GM23338 (cell line): ENCODE data around the gene ARID1B. TPM values are rescaled to one million over a fixed set of nuclear protein-coding genes. Genes with fewer than 3 reads are reported as not detected.

Source experiments
- ATAC-seq: fragments of 200-7000 bp; cut with Tn5 transposase; 3 replicates; pipeline ENCODE4 v1.9.1; 2020
- DNase-seq: peaks from one replicate; pipeline ENCODE4 v3.0.0-alpha.2; 2015; ENCODE audit warnings: low spot score
- H2AFZ ChIP-seq: fragments of 200-600 bp; sonication (generic); 2 replicates; pipeline ENCODE4 v1.8.0; 2016; ENCODE audit warnings: antibody characterized with exemption, mild to moderate bottlenecking, moderate library complexity
- H3F3A ChIP-seq: fragments of 200-600 bp; sonication (generic); replicated peaks from 2 replicates; pipeline ENCODE4 v1.8.0; 2017; ENCODE audit warnings: antibody characterized with exemption, mixed run types, low read depth
- H3K27ac ChIP-seq: fragments of 200-600 bp; sonication (generic); 2 replicates; pipeline ENCODE4 v1.6.1; 2016; ENCODE audit warnings: low read depth
- H3K27me3 ChIP-seq: fragments of 200-600 bp; sonication (generic); 2 replicates; pipeline ENCODE4 v1.8.0; 2016; ENCODE audit warnings: mild to moderate bottlenecking, mixed run types, moderate library complexity; ENCODE audit not compliant: insufficient read depth
- H3K36me3 ChIP-seq: fragments of 200-600 bp; sonication (generic); 2 replicates; pipeline ENCODE4 v1.8.0; 2016; ENCODE audit warnings: mild to moderate bottlenecking; ENCODE audit not compliant: insufficient read depth
- H3K4me1 ChIP-seq: fragments of 200-600 bp; sonication (generic); 2 replicates; pipeline ENCODE4 v1.8.0; 2016; ENCODE audit warnings: mild to moderate bottlenecking, moderate library complexity; ENCODE audit not compliant: insufficient read depth
- H3K4me2 ChIP-seq: fragments of 200-600 bp; sonication (generic); 2 replicates; pipeline ENCODE4 v1.7.1; 2017; ENCODE audit warnings: mixed run types
- H3K4me3 ChIP-seq: fragments of 200-600 bp; sonication (generic); 2 replicates; pipeline ENCODE4 v1.6.1; 2016; ENCODE audit warnings: mixed run types
- H3K79me2 ChIP-seq: fragments of 200-600 bp; sonication (generic); replicated peaks from 2 replicates; pipeline ENCODE4 v1.8.0; 2017; ENCODE audit warnings: mild to moderate bottlenecking; ENCODE audit not compliant: insufficient read depth
- H3K9me2 ChIP-seq: fragments of 200-600 bp; sonication (generic); 2 replicates; pipeline ENCODE4 v1.8.0; 2017; ENCODE audit not compliant: insufficient read depth
- H4K20me1 ChIP-seq: fragments of 200-600 bp; sonication (generic); replicated peaks from 2 replicates; pipeline ENCODE4 v1.8.0; 2017; ENCODE audit warnings: mild to moderate bottlenecking; ENCODE audit not compliant: insufficient read depth
- H3K27ac Mint-ChIP-seq: 2 replicates; pipeline ENCODE4 v1.8.0; 2020; ENCODE audit warnings: inconsistent platforms, mild to moderate bottlenecking, moderate library complexity, mixed read lengths
- H3K27me3 Mint-ChIP-seq: 3 replicates; pipeline ENCODE4 v1.8.0; 2022; ENCODE audit warnings: low read depth, mild to moderate bottlenecking, moderate library complexity, mixed read lengths, inconsistent platforms; ENCODE audit not compliant: insufficient read depth, poor library complexity
- H3K36me3 Mint-ChIP-seq: 3 replicates; pipeline ENCODE4 v1.8.0; 2021; ENCODE audit warnings: low read depth, mild to moderate bottlenecking, inconsistent platforms, moderate library complexity, mixed read lengths
- H3K4me1 Mint-ChIP-seq: 3 replicates; pipeline ENCODE4 v1.8.0; 2020; ENCODE audit warnings: mild to moderate bottlenecking, inconsistent platforms, mixed read lengths
- H3K4me3 Mint-ChIP-seq: 3 replicates; pipeline ENCODE4 v1.8.0; 2021; ENCODE audit warnings: moderate library complexity, mild to moderate bottlenecking, inconsistent platforms, mixed read lengths
- H3K9me3 Mint-ChIP-seq: 3 replicates; pipeline ENCODE4 v1.8.0; 2020; ENCODE audit warnings: moderate library complexity, mild to moderate bottlenecking, inconsistent platforms, mixed read lengths
- CREB1 ChIP-seq: fragments of 250-450 bp; sonication (Bioruptor Pico); IDR thresholded peaks from 2 replicates; pipeline ENCODE4 v1.5.0; 2020; ENCODE audit warnings: low read depth, mild to moderate bottlenecking, moderate library complexity
- CTCF ChIP-seq, 2 experiments: fragments of 200-600 bp in 1 of 2; sonication (generic) in 1 of 2; conservative IDR thresholded peaks; 2 replicates each; pipeline versions ENCODE4 v1.5.1 to v1.6.1; 2016 to 2017; ENCODE audit warnings: antibody characterized with exemption in 2 of 2, low read depth in 2 of 2, mild to moderate bottlenecking in 2 of 2, moderate library complexity in 1 of 2
- ETS1 ChIP-seq: IDR thresholded peaks from 2 replicates; pipeline ENCODE4 v1.6.1; 2016; ENCODE audit warnings: antibody characterized with exemption
- EZH2 ChIP-seq: fragments of 200-600 bp; sonication (generic); IDR thresholded peaks from one replicate; pipeline ENCODE4 v1.8.0; 2017; ENCODE audit warnings: antibody characterized with exemption, mild to moderate bottlenecking, low read depth; ENCODE audit not compliant: unreplicated experiment
- EZH2phosphoT487 ChIP-seq: fragments of 200-600 bp; sonication (generic); IDR thresholded peaks from one replicate; pipeline ENCODE4 v1.8.1; 2018; ENCODE audit warnings: antibody characterized with exemption; ENCODE audit not compliant: unreplicated experiment
- JUNB ChIP-seq: IDR thresholded peaks from one replicate; pipeline ENCODE4 v1.6.1; 2016; ENCODE audit warnings: antibody characterized with exemption; ENCODE audit not compliant: unreplicated experiment
- NANOG ChIP-seq: IDR thresholded peaks from 2 replicates; pipeline ENCODE4 v1.6.1; 2016; ENCODE audit warnings: antibody characterized with exemption, borderline replicate concordance
- POLR2AphosphoS5 ChIP-seq: IDR thresholded peaks from 2 replicates; pipeline ENCODE4 v1.6.1; 2016; ENCODE audit warnings: antibody characterized with exemption, low read depth
- REST ChIP-seq: IDR thresholded peaks from one replicate; pipeline ENCODE4 v1.6.1; 2018; ENCODE audit warnings: antibody characterized with exemption; ENCODE audit not compliant: unreplicated experiment
- STAT1 ChIP-seq: IDR thresholded peaks from one replicate; pipeline ENCODE4 v1.6.1; 2016; ENCODE audit warnings: antibody characterized with exemption; ENCODE audit not compliant: unreplicated experiment
- ZNF114 ChIP-seq: fragments of 250-450 bp; sonication (Bioruptor Pico); IDR thresholded peaks from 2 replicates; pipeline ENCODE4 v1.5.0; 2020; ENCODE audit warnings: mild to moderate bottlenecking, moderate library complexity
- ZNF331 ChIP-seq: fragments of 250-450 bp; sonication (Bioruptor Pico); IDR thresholded peaks from 2 replicates; pipeline ENCODE4 v1.5.0; 2020; ENCODE audit warnings: low read depth, mild to moderate bottlenecking, moderate library complexity
- polyA plus RNA-seq: library from polyadenylated mRNA; unstranded; fragments of >200 nt; fragmentation: Nextera tagmentation; extraction: Ambion mirVana; gene quantifications from 2 replicates; pipeline ENCODE4 v1.2.1, GENCODE V29; 2016
- total RNA-seq: library from RNA; depleted of rRNA; stranded (reverse); fragments of >200 nt; shearing (Covaris generic); gene quantifications from 2 replicates; pipeline ENCODE4 v1.2.3, GENCODE V29; 2014
- TF ChIP-seq, protein P1 (sequence below): fragments of 250-450 bp; sonication (Bioruptor Pico); IDR thresholded peaks from 2 replicates; pipeline ENCODE4 v1.5.0; 2020; ENCODE audit warnings: mild to moderate bottlenecking, moderate library complexity

ARID1B gene
- total and polyA plus RNA-seq, 2 experiments from 2014 or later, result 59.3 to 72.2 TPM

GRCh38 chr6:157253017-157253416 lies 475.8 kb downstream of the ARID1B start:
- H3K79me2 ChIP-seq, result no peaks in the 10 kb centered on the region
- no peaks in the 10 kb centered on the region for H3K27me3 ChIP-seq
- ATAC-seq (no peak), DNase-seq (no peak)
- no peaks in the 10 kb centered on the region for H3F3A ChIP-seq
- no peaks in the 10 kb centered on the region for H3K9me2 ChIP-seq
- H3K27ac Mint-ChIP-seq, result no peak overlapping the region
- H4K20me1 ChIP-seq, result no peaks in the 10 kb centered on the region
- H3K4me1 Mint-ChIP-seq, result no peaks in the 10 kb centered on the region; the same call in 2 of the 3 replicates
- no peak overlapping the region for H3K4me3 Mint-ChIP-seq
- peaks cover 6% of the 10 kb centered on the region for H3K27me3 Mint-ChIP-seq
- no peaks in the 10 kb centered on the region for H3K36me3 ChIP-seq
- no peak overlapping the region; the same call in 1 of the 2 replicates for H2AFZ ChIP-seq
- no peak for TF ChIP-seq ETS1
- TF ChIP-seq, protein P1, sequence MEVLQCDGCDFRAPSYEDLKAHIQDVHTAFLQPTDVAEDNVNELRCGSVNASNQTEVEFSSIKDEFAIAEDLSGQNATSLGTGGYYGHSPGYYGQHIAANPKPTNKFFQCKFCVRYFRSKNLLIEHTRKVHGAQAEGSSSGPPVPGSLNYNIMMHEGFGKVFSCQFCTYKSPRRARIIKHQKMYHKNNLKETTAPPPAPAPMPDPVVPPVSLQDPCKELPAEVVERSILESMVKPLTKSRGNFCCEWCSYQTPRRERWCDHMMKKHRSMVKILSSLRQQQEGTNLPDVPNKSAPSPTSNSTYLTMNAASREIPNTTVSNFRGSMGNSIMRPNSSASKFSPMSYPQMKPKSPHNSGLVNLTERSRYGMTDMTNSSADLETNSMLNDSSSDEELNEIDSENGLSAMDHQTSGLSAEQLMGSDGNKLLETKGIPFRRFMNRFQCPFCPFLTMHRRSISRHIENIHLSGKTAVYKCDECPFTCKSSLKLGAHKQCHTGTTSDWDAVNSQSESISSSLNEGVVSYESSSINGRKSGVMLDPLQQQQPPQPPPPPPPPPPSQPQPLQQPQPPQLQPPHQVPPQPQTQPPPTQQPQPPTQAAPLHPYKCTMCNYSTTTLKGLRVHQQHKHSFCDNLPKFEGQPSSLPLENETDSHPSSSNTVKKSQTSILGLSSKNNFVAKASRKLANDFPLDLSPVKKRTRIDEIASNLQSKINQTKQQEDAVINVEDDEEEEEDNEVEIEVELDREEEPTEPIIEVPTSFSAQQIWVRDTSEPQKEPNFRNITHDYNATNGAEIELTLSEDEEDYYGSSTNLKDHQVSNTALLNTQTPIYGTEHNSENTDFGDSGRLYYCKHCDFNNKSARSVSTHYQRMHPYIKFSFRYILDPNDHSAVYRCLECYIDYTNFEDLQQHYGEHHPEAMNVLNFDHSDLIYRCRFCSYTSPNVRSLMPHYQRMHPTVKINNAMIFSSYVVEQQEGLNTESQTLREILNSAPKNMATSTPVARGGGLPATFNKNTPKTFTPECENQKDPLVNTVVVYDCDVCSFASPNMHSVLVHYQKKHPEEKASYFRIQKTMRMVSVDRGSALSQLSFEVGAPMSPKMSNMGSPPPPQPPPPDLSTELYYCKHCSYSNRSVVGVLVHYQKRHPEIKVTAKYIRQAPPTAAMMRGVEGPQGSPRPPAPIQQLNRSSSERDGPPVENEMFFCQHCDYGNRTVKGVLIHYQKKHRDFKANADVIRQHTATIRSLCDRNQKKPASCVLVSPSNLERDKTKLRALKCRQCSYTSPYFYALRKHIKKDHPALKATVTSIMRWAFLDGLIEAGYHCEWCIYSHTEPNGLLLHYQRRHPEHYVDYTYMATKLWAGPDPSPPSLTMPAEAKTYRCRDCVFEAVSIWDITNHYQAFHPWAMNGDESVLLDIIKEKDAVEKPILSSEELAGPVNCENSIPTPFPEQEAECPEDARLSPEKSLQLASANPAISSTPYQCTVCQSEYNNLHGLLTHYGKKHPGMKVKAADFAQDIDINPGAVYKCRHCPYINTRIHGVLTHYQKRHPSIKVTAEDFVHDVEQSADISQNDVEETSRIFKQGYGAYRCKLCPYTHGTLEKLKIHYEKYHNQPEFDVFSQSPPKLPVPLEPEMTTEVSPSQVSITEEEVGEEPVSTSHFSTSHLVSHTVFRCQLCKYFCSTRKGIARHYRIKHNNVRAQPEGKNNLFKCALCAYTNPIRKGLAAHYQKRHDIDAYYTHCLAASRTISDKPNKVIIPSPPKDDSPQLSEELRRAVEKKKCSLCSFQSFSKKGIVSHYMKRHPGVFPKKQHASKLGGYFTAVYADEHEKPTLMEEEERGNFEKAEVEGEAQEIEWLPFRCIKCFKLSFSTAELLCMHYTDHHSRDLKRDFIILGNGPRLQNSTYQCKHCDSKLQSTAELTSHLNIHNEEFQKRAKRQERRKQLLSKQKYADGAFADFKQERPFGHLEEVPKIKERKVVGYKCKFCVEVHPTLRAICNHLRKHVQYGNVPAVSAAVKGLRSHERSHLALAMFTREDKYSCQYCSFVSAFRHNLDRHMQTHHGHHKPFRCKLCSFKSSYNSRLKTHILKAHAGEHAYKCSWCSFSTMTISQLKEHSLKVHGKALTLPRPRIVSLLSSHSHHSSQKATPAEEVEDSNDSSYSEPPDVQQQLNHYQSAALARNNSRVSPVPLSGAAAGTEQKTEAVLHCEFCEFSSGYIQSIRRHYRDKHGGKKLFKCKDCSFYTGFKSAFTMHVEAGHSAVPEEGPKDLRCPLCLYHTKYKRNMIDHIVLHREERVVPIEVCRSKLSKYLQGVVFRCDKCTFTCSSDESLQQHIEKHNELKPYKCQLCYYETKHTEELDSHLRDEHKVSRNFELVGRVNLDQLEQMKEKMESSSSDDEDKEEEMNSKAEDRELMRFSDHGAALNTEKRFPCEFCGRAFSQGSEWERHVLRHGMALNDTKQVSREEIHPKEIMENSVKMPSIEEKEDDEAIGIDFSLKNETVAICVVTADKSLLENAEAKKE (CRISPR knock-in tag), result no peak
- TF ChIP-seq ZNF114, result no peak
- no peak for TF ChIP-seq POLR2AphosphoS5
- TF ChIP-seq EZH2, result no peak
- TF ChIP-seq CREB1 (CRISPR knock-in tag), result no peak
- TF ChIP-seq STAT1, result no peak
- TF ChIP-seq JUNB, result no peak
- TF ChIP-seq REST, result no peak
- no peak for TF ChIP-seq ZNF331 (CRISPR knock-in tag)
- no peak for TF ChIP-seq NANOG
- TF ChIP-seq EZH2phosphoT487, result no peak
- no peak for TF ChIP-seq CTCF (conservative IDR thresholded peaks at IDR 0.05; ENCODE audit: low read depth in 2 of 2)
- no peak overlapping the region for H3K27ac ChIP-seq
- H3K36me3 Mint-ChIP-seq, result no peaks in the 10 kb centered on the region
- no peak overlapping the region for H3K4me3 ChIP-seq
- H3K4me1 ChIP-seq, result no peaks in the 10 kb centered on the region
- no peak overlapping the region for H3K4me2 ChIP-seq
- H3K9me3 Mint-ChIP-seq, result 0 out of 3 replicates have a peak, but pooled peaks cover 2% of the 10 kb centered on the region
